ENCODE measurements around the gene ZSWIM3. TPM values are rescaled to one million over a fixed set of nuclear protein-coding genes. Genes with fewer than 3 reads are reported as not detected.

The ZSWIM3 gene
- polyA plus RNA-seq, 1 donor from 2014 or later = 14.3 TPM

- Histone ChIP-seq H2AFZ (ENCODE audit: low read depth, low read length) (no peak overlapping the region), H3K9me2 (ENCODE audit: insufficient read depth, low read length) (no peaks in the 10 kb centered on the region), H3K4me3 (ENCODE audit: low read length) (no peak overlapping the region), H3F3A (ENCODE audit: insufficient read depth, low read length, poor library complexity, severe bottlenecking) (no peaks in the 10 kb centered on the region), H3K9me3 (ENCODE audit: low read length) (no peaks in the 10 kb centered on the region), H3K4me2 (ENCODE audit: low read length) (no peak overlapping the region), H3K36me3 (ENCODE audit: insufficient read depth, low read length) (no peaks in the 10 kb centered on the region), H3K27me3 (ENCODE audit: insufficient read depth, low read depth, low read length) (no peaks in the 10 kb centered on the region), H3K9ac (ENCODE audit: low read length) (no peak overlapping the region), H4K20me1 (ENCODE audit: insufficient read depth) (no peaks in the 10 kb centered on the region), H3K79me2 (replicated peaks; ENCODE audit: insufficient read depth, low read length) (no peaks in the 10 kb centered on the region), H3K27ac (ENCODE audit: low read length) (no peak overlapping the region)
- TF ChIP-seq EP300 (conservative IDR thresholded peaks at IDR 0.05; ENCODE audit: poor library complexity, severe bottlenecking) (no peak), POLR2AphosphoS5 (IDR thresholded peaks at IDR 0.05) (no peak), SMC3 (conservative IDR thresholded peaks at IDR 0.05; ENCODE audit: poor library complexity) (no peak), CTCF (IDR thresholded peaks at IDR 0.05; ENCODE audit: poor library complexity, severe bottlenecking) (no peak), REST (IDR thresholded peaks at IDR 0.05; ENCODE audit: borderline replicate concordance) (no peak), EZH2 (IDR thresholded peaks at IDR 0.05; ENCODE audit: borderline replicate concordance, insufficient read depth, low read length, poor library complexity, severe bottlenecking) (no peak), MXI1 (conservative IDR thresholded peaks at IDR 0.05; ENCODE audit: poor library complexity, severe bottlenecking) (no peak), TAF1 (IDR thresholded peaks at IDR 0.05; ENCODE audit: low read depth) (no peak), RAD21 (conservative IDR thresholded peaks at IDR 0.05) (no peak)
Observed at GRCh38 chr20:45927071-45927878, 69.9 kb downstream of the ZSWIM3 start.

Other genes starting within 250 kb of the ZSWIM3 start
- gene WFDC10A, start 227.9 kb upstream of the ZSWIM3 start, polyA plus RNA-seq = not detected in 2 replicates
- not detected in 2 replicates for gene WFDC9, start 226.3 kb upstream of the ZSWIM3 start, polyA plus RNA-seq
- gene WFDC11, start 187.4 kb upstream of the ZSWIM3 start, polyA plus RNA-seq = not detected in 2 replicates
- not detected in 2 replicates for gene WFDC13, start 155.6 kb upstream of the ZSWIM3 start, polyA plus RNA-seq
- gene WFDC10B, start 152.6 kb upstream of the ZSWIM3 start, polyA plus RNA-seq = not detected in 2 replicates
- gene SPINT4, start 135.3 kb upstream of the ZSWIM3 start, polyA plus RNA-seq = not detected in 2 replicates
- gene WFDC3, start 65.7 kb upstream of the ZSWIM3 start, polyA plus RNA-seq = not detected in 2 replicates
- 35.9 and 43.8 TPM in 2 replicates for gene DNTTIP1, start 65.7 kb upstream of the ZSWIM3 start, polyA plus RNA-seq
- 2.5 and 4.9 TPM in 2 replicates for gene UBE2C, start 45.0 kb upstream of the ZSWIM3 start, polyA plus RNA-seq
- gene TNNC2, start 30.3 kb upstream of the ZSWIM3 start, polyA plus RNA-seq = 3.8 TPM in 1 of 2 replicates, not detected in the other
- gene SNX21, start 23.8 kb upstream of the ZSWIM3 start, polyA plus RNA-seq = 7.2 and 14.8 TPM in 2 replicates
- gene ACOT8, start 222 bp upstream of the ZSWIM3 start, polyA plus RNA-seq = 60.9 and 68.7 TPM in 2 replicates
- gene ZSWIM1, start 23.6 kb downstream of the ZSWIM3 start, polyA plus RNA-seq = 3.3 and 5.5 TPM in 2 replicates
- 1.2 and 5.1 TPM in 2 replicates for gene SPATA25, start 30.0 kb downstream of the ZSWIM3 start, polyA plus RNA-seq
- gene NEURL2, start 33.6 kb downstream of the ZSWIM3 start, polyA plus RNA-seq = 5.0 and 6.3 TPM in 2 replicates
- 25.7 and 49.7 TPM in 2 replicates for gene CTSA, start 33.7 kb downstream of the ZSWIM3 start, polyA plus RNA-seq
- gene PLTP, start 54.5 kb downstream of the ZSWIM3 start, polyA plus RNA-seq = 5.3 and 7.0 TPM in 2 replicates
- 21.5 and 28.3 TPM in 2 replicates for gene PCIF1, start 77.1 kb downstream of the ZSWIM3 start, polyA plus RNA-seq
- gene ZNF335, start 114.6 kb downstream of the ZSWIM3 start, polyA plus RNA-seq = 12.8 and 18.9 TPM in 2 replicates
- not detected in 2 replicates for gene MMP9, start 151.3 kb downstream of the ZSWIM3 start, polyA plus RNA-seq
- gene SLC12A5, start 171.6 kb downstream of the ZSWIM3 start, polyA plus RNA-seq = 53.1 and 74.4 TPM in 2 replicates
- gene NCOA5, start 232.3 kb downstream of the ZSWIM3 start, polyA plus RNA-seq = 23.0 and 29.9 TPM in 2 replicates

All from neural cell (in vitro differentiated cells).